ENCODE measurements around the gene CDC42EP1. TPM values are rescaled to one million over a fixed set of nuclear protein-coding genes. Genes with fewer than 3 reads are reported as not detected.
A peak's percentile ranks its signal among the peaks of the same experiment; 100 is the strongest.

CDC42EP1 gene
- total RNA-seq, 1 experiment from 2014 or later: 62.5 TPM

DNA sequence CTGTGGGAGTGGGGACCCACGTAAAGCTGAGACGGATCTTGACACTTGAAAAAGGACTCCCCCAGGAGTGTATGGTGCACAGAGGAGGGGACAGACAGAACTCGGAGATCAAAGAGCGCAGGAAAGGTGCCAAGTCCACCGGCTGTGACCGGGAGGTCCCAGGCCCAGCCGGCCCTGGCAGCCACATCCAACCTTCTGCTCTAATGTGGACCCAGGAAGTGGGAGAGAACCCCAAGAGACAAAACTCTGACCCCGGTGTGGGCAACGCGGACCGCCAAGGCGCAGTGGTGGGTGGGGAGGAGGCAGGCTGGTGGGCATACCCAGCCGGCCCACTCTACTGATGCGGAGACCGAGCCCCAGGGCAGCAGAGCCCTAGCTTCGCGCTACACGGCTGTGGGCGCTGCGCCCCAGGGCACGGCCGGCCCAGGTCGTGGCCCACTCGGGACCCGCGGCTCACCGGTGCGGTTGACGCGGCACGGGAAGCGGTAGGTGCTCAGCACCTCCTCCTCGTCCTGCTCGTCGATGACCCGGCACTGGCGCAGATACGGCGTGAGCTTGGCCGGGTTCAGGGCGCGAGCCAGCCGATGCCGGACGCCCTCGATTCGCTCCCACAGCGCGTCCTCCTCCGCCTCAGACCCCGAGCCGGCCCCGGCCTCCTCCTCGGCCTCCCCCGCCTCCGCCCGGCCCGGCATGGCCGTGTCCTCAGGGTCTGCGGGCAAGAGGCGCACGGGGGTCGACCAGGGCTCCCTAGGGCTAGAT is 41.6 kb upstream of the CDC42EP1 start:
- no peak for DNase-seq (ENCODE audit: low read depth, low spot score)
- ChIA-PET CTCF (interaction anchor here (0.6 kb wide), 1 partner anchor 187 kb away, joined by 4 read pairs; no protein-coding TSS in a partner anchor), POLR2A (no interaction called here)
- intact Hi-C loops (cut with micrococcal nuclease; ENCODE audit: unreplicated experiment): no loop called here
- Histone ChIP-seq H3K36me3 (ENCODE audit: control insufficient read depth, insufficient read depth, low read length) (no peaks in the 10 kb centered on the region; the same call in 1 of the 2 replicates), H3K4me3 (ENCODE audit: low read depth in 2 of 2, low read length in 2 of 2) (peak overlapping the region; percentile 62 to 80), H3K9me3 (ENCODE audit: control insufficient read depth, insufficient read depth, low read depth, low read length) (no peaks in the 10 kb centered on the region), H3K27me3 (ENCODE audit: control insufficient read depth, insufficient read depth, low read length) (no peaks in the 10 kb centered on the region), H3K4me1 (ENCODE audit: control insufficient read depth, insufficient read depth, low read length) (peaks cover 31% of the 10 kb centered on the region), H3K27ac (ENCODE audit: low read length) (peak overlapping the region; percentile 90)
- peak; percentile 33 for ATAC-seq
- in situ Hi-C loops (cut with HindIII; ENCODE audit: low pct_unique_long_range_greater_than_20kb, low sequenced_read_pairs): no loop called here
- no TSS peak for BruUV-seq (replicated peaks)
- 0 out of 2 replicates have a peak, but pooled peaks have one; percentile 35 for TF ChIP-seq TCF7L2 (IDR thresholded peaks at IDR 0.05; ENCODE audit: low read depth, low read length)
- no peak for TF ChIP-seq SIN3A (IDR thresholded peaks at IDR 0.05; ENCODE audit: borderline replicate concordance, insufficient read depth, low read depth, low read length)

DNA sequence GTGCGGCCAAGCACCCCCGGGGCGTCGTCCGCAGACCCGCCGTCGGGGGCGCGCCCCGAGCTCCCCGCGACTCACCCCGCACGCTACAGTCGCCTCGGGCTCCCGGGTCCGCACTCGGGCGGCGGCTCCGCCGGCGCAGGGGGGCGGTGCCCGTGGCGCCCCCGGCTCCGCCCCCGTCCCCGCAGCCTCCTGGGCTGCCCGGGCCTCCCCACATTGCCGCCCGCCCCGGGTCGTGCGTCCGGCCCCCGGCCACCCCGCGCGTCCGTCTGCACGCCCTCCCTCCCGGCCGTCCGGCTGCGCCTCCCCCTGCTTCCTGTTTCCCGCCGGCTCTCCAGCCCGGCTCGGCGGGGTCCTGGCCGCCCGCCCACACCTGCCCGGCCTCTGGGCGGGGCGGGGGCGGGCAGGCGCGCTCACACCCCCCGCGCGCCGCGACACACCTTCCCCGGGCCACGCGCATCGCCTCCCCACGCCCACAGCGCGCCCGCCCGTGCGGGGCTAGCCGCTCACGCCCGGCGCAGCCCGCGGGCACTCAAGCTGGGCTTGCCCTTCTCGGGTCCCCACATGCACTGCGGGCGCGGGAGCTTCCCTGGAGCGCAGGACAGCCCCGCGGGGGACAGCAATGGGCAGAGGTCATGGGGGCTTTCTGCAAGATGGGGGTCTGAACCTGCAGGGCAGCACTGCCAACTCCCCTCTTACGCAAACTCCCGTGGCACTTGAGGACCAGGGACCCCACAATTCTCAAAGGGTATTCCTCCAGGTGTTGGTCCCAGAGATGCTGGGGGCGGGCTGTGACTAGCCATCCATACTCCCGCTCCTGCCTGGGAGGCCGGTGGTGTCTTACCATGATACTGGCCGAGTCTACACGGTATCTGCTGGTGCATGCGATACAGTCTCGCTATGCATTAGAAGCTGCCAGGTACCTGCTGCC is 40.7 kb upstream of the CDC42EP1 start, which contains the start of gene CARD10:
TSS of gene CARD10 (minus strand) at position 148 of the 928 bp plus-strand sequence. CDS start 215 bp downstream, outside the sequence.
- DNase-seq (ENCODE audit: low read depth, low spot score) (no peak), ATAC-seq (peak; percentile 78)
- ChIA-PET CTCF (interaction anchor here (0.6 kb wide), 1 partner anchor 188 kb away, joined by 4 read pairs; no protein-coding TSS in a partner anchor), POLR2A (no interaction called here)
- no peaks in the 10 kb centered on the region for H3K27me3 ChIP-seq (ENCODE audit: control insufficient read depth, insufficient read depth, low read length)
- H3K4me3 ChIP-seq (ENCODE audit: low read depth in 2 of 2, low read length in 2 of 2): peak within 1 kb of the TSS; percentile 62 to 80
- peaks cover 25% of the 10 kb centered on the region for H3K4me1 ChIP-seq (ENCODE audit: control insufficient read depth, insufficient read depth, low read length)
- no TSS peak for BruUV-seq (replicated peaks)
- in situ Hi-C loops (cut with HindIII; ENCODE audit: low pct_unique_long_range_greater_than_20kb, low sequenced_read_pairs): no loop called here
- no peak for TF ChIP-seq TCF7L2 (IDR thresholded peaks at IDR 0.05; ENCODE audit: low read depth, low read length)
- no peak for TF ChIP-seq POLR2AphosphoS5 (IDR thresholded peaks at IDR 0.05; ENCODE audit: low read depth, low read length)
- TF ChIP-seq, protein P1, sequence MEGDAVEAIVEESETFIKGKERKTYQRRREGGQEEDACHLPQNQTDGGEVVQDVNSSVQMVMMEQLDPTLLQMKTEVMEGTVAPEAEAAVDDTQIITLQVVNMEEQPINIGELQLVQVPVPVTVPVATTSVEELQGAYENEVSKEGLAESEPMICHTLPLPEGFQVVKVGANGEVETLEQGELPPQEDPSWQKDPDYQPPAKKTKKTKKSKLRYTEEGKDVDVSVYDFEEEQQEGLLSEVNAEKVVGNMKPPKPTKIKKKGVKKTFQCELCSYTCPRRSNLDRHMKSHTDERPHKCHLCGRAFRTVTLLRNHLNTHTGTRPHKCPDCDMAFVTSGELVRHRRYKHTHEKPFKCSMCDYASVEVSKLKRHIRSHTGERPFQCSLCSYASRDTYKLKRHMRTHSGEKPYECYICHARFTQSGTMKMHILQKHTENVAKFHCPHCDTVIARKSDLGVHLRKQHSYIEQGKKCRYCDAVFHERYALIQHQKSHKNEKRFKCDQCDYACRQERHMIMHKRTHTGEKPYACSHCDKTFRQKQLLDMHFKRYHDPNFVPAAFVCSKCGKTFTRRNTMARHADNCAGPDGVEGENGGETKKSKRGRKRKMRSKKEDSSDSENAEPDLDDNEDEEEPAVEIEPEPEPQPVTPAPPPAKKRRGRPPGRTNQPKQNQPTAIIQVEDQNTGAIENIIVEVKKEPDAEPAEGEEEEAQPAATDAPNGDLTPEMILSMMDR (IDR thresholded peaks at IDR 0.05): no peak
- TF ChIP-seq, protein P2, sequence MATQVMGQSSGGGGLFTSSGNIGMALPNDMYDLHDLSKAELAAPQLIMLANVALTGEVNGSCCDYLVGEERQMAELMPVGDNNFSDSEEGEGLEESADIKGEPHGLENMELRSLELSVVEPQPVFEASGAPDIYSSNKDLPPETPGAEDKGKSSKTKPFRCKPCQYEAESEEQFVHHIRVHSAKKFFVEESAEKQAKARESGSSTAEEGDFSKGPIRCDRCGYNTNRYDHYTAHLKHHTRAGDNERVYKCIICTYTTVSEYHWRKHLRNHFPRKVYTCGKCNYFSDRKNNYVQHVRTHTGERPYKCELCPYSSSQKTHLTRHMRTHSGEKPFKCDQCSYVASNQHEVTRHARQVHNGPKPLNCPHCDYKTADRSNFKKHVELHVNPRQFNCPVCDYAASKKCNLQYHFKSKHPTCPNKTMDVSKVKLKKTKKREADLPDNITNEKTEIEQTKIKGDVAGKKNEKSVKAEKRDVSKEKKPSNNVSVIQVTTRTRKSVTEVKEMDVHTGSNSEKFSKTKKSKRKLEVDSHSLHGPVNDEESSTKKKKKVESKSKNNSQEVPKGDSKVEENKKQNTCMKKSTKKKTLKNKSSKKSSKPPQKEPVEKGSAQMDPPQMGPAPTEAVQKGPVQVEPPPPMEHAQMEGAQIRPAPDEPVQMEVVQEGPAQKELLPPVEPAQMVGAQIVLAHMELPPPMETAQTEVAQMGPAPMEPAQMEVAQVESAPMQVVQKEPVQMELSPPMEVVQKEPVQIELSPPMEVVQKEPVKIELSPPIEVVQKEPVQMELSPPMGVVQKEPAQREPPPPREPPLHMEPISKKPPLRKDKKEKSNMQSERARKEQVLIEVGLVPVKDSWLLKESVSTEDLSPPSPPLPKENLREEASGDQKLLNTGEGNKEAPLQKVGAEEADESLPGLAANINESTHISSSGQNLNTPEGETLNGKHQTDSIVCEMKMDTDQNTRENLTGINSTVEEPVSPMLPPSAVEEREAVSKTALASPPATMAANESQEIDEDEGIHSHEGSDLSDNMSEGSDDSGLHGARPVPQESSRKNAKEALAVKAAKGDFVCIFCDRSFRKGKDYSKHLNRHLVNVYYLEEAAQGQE (IDR thresholded peaks at IDR 0.05; ENCODE audit: insufficient read depth in 1 of 2, low read depth in 2 of 2, low read length in 1 of 2): no peak
- no peak for TF ChIP-seq SIN3A (IDR thresholded peaks at IDR 0.05; ENCODE audit: borderline replicate concordance, insufficient read depth, low read depth, low read length)
- H3K27ac ChIP-seq (ENCODE audit: low read length): peak within 1 kb of the TSS; percentile 90
- no peaks in the 10 kb centered on the region; the same call in 1 of the 2 replicates for H3K36me3 ChIP-seq (ENCODE audit: control insufficient read depth, insufficient read depth, low read length)
- intact Hi-C loops (cut with micrococcal nuclease; ENCODE audit: unreplicated experiment): no loop called here
- H3K9me3 ChIP-seq (ENCODE audit: control insufficient read depth, insufficient read depth, low read depth, low read length): no peaks in the 10 kb centered on the region
